Heart right ventricle (tissue), 16 donors: ENCODE results near the gene CCDC188. TPM values are rescaled to one million over a fixed set of nuclear protein-coding genes. Genes with fewer than 3 reads are reported as not detected.

Source experiments
- ATAC-seq, 8 donors: fragments of 200-7000 bp; cut with Tn5 transposase; one replicate each; pipeline ENCODE4 v1.9.1; 2020; ENCODE audit warnings: mild to moderate bottlenecking in 8 of 8, moderate library complexity in 8 of 8, moderate number of reproducible peaks in 1 of 8
- DNase-seq, 2 donors: peaks; one replicate each; pipeline ENCODE4 v3.0.0-alpha.2; 2020
- H3K27ac ChIP-seq, 10 donors: fragments of 200-600 bp; sonication (generic) in 2 of 10; one replicate each; pipeline versions ENCODE4 v1.5.0 to v1.8.0; 2020 to 2022; ENCODE audit warnings: mild to moderate bottlenecking in 3 of 10
- H3K27me3 ChIP-seq, 7 donors: fragments of 200-600 bp; one replicate each; pipeline ENCODE4 v1.8.0; 2021 to 2022; ENCODE audit warnings: mild to moderate bottlenecking in 2 of 7
- H3K36me3 ChIP-seq, 9 donors: fragments of 200-600 bp; sonication (generic) in 1 of 9; one replicate each; pipeline versions ENCODE4 v1.5.0 to v1.8.0; 2020 to 2022; ENCODE audit warnings: mild to moderate bottlenecking in 2 of 9
- H3K4me1 ChIP-seq, 9 donors: fragments of 200-600 bp; sonication (generic) in 1 of 9; one replicate each; pipeline versions ENCODE4 v1.5.0 to v1.8.0; 2020 to 2022; ENCODE audit warnings: mild to moderate bottlenecking in 4 of 9
- H3K4me3 ChIP-seq, 10 donors: fragments of 200-600 bp; sonication (generic) in 2 of 10; one replicate each; pipeline versions ENCODE4 v1.5.0 to v1.8.0; 2020 to 2022; ENCODE audit warnings: mild to moderate bottlenecking in 7 of 10, moderate library complexity in 2 of 10
- H3K9me3 ChIP-seq, 11 donors: fragments of 200-600 bp in 10 of 11; sonication (generic) in 2 of 11; one replicate each; pipeline versions ENCODE4 v1.5.0 to v1.8.0; 2013 to 2022; ENCODE audit warnings: mild to moderate bottlenecking in 2 of 11, control low read depth in 1 of 11, moderate library complexity in 1 of 11
- CTCF ChIP-seq, 9 donors: fragments of 200-600 bp; sonication (generic) in 2 of 9; IDR thresholded peaks; one replicate each; pipeline versions ENCODE4 v1.5.0 to v1.8.0; 2021 to 2022; ENCODE audit warnings: antibody characterized with exemption in 9 of 9, mild to moderate bottlenecking in 5 of 9, moderate library complexity in 1 of 9
- WGBS, 2 donors: extraction: QIAGEN DNeasy Blood & Tissue Kit; methylation state at CpG; one replicate each; pipeline ENCODE4 v1.1.7; 2013; ENCODE audit warnings: inconsistent platforms in 1 of 2; 5-methylcytosine and 5-hydroxymethylcytosine counted together
- intact Hi-C, 10 donors: fragments of 100-400 bp; cut with DNase I; formaldehyde crosslinking; loops; one replicate each; pipeline versions ENCODE4 v1.11.1 to v1.14.2; 2022
- polyA plus RNA-seq, 2 donors: library from polyadenylated mRNA; stranded (reverse); fragments of 200-250 nt; gene quantifications; one replicate each; pipeline ENCODE4 v1.2.3, GENCODE V29; 2013
- total RNA-seq, 10 donors: library from RNA; stranded (reverse); fragmentation: NEBNext Ultra II Directional in 3 of 10; extraction: Animal tissue kit (Norgen Biotek cat#: 25700) in 3 of 10; gene quantifications; one replicate each; pipeline versions ENCODE4 v1.2.1 to v1.2.4, GENCODE V29; 2021 to 2023
- donor health status: Arrhythmogenic right ventricular cardiomyopathy.
- donor health status: ischemic (EF 13 %, LVEDD 7.1; RV severe dilation, severe dysfunction).
- donor health status: healthy with polysubstance abuse.
- donor health status: DM: no; HTN: yes; CAD: no.
- donor health status: DM: no; HTN: no; CAD: no.
- donor health status: ischemic (EF 25% LVEDD 6.9; RV normal size, moderate dysfunction).
- donor health status: ischemic (EF 25% LVEDD 5.7; RV mildly dilated, moderate dysfunction).
- donor health status: healthy.
- donor health status: DM: yes; HTN: yes; CAD: no.
- donor health status: Ischemic cardiomyopathy.
- donor health status: ischemic (EF 35%, LVEDD 5.7; RV mildly dilated, moderate dysfunction).
- donor health status: nonischemic (EF 11% LVEDD 7.7; RV severe dilation, severe dysfunction).
- donor health status: DM: yes; HTN: yes; CAD: no.
- donor health status: PGD.
- donor health status: ischemic (EF 29% LVEDD 5.4; RV normal size, mild dysfunction).
- donor health status: nonischemic (EF 23%, LVEDD 6.1; RV moderate dilation, normal function).

Gene CCDC188
- total and polyA plus RNA-seq, 12 donors: 0.15 to 2.3 (median 0.51) TPM; not detected in 3

- no peak for TF ChIP-seq CTCF (IDR thresholded peaks at IDR 0.05)
- Histone ChIP-seq H3K4me3 (no peak overlapping the region), H3K27ac (no peak overlapping the region), H3K27me3 (no peaks in the 10 kb centered on the region), H3K36me3 (peaks cover 0 to 74% (median 31%) of the 10 kb centered on the region in 9 donors), H3K9me3 (no peaks in the 10 kb centered on the region), H3K4me1 (peaks cover 8 to 34% (median 21%) of the 10 kb centered on the region in 9 donors)
- intact Hi-C loops: loop anchor here in 2 of 10 donors (10.0 kb wide), 2 partner anchors 147 to 157 kb away; no protein-coding TSS in a partner anchor
- WGBS, 2 donors: 94 to 95% methylated on average over 22 of the region's 22 CpGs
- no peak for ATAC-seq
- DNase-seq: no peak
Observed at GRCh38 chr22:20121856-20122415, 28.9 kb downstream of the CCDC188 start.

GRCh38 chr22:20118300-20119020 lies 32.4 kb downstream of the CCDC188 start:
- Histone ChIP-seq H3K4me3 (peak overlapping the region; percentile 57 to 99 (median 80)), H3K9me3 (no peaks in the 10 kb centered on the region), H3K27ac (peak overlapping the region in 9 of 10 donors; percentile 68 to 93 (median 88)), H3K4me1 (peaks cover 15 to 50% (median 36%) of the 10 kb centered on the region in 9 donors), H3K27me3 (no peaks in the 10 kb centered on the region), H3K36me3 (peaks cover 0 to 67% (median 33%) of the 10 kb centered on the region in 9 donors)
- no peak for DNase-seq
- intact Hi-C loops: loop anchor here in 3 of 10 donors (5.0 to 10.0 kb wide), 3 partner anchors 41 to 154 kb away; partner anchors contain the start of gene TANGO2 (in 1 of the 3)
- no peak for TF ChIP-seq CTCF (IDR thresholded peaks at IDR 0.05)
- no peak for ATAC-seq
- WGBS, 2 donors: 19 to 21% methylated on average over 8 of the region's 8 CpGs

- peaks cover 0 to 72% (median 40%) of the 10 kb centered on the region in 9 donors for H3K36me3 ChIP-seq
- no peaks in the 10 kb centered on the region for H3K27me3 ChIP-seq
- H3K9me3 ChIP-seq: no peaks in the 10 kb centered on the region
- no peak for TF ChIP-seq CTCF (IDR thresholded peaks at IDR 0.05)
- ATAC-seq (no peak), DNase-seq (peak; percentile 27 to 36)
- H3K4me3 ChIP-seq: peak overlapping the region; percentile 57 to 99 (median 80)
- H3K4me1 ChIP-seq: peaks cover 15 to 50% (median 36%) of the 10 kb centered on the region in 9 donors
- peak overlapping the region; percentile 26 to 93 (median 86) for H3K27ac ChIP-seq
- intact Hi-C loops: loop anchor here in 3 of 10 donors (2.0 to 10.0 kb wide), 4 partner anchors 39 to 153 kb away; partner anchors contain the start of gene TANGO2 (in 1 of the 3)
- WGBS, 2 donors: 0 to 1% methylated on average over 51 to 66 of the region's 66 CpGs
Observed at GRCh38 chr22:20117633-20118299, 33.1 kb downstream of the CCDC188 start.
